ENCODE measurements around the gene SLC25A18. TPM values are rescaled to one million over a fixed set of nuclear protein-coding genes. Genes with fewer than 3 reads are reported as not detected.
A peak's percentile ranks its signal among the peaks of the same experiment; 100 is the strongest.

SLC25A18 gene
- total RNA-seq, 1 donor from 2014 or later: not detected

GRCh38 chr22:17578136-17578754 is 14.9 kb downstream of the SLC25A18 start:
- Mint-ChIP-seq H3K27me3 (ENCODE audit: insufficient read depth) (peaks cover 5% of the 10 kb centered on the region), H3K4me3 (no peak overlapping the region), H3K4me1 (ENCODE audit: low read depth) (no peaks in the 10 kb centered on the region), H3K36me3 (ENCODE audit: low read depth) (no peaks in the 10 kb centered on the region), H3K27ac (no peak overlapping the region), H3K9me3 (no peaks in the 10 kb centered on the region)
- no peak for DNase-seq (ENCODE audit: low spot score)
- intact Hi-C loops (cut with micrococcal nuclease): no loop called here

DNA sequence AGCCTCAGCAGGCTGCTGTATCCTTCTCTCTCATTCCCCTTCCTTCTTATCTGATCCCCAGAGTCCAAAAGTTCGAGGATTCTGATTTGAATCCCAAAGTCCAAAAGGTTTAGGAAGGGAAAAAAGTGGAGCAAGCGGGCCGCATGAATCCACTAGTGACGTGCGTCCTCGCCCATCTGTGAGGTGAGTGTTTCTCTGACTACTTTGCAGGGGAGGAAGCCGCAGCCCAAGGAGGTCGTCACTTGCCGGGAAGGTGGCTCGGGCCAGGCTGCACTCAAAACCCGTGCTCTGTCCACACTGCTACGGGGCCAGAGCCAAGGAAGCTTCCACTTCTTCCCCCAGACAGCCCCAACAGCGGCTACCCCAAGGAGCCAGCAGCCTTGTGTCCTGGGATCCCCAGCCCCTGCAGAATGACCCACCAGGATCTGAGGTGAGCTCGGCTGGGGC is 16.3 kb downstream of the SLC25A18 start:
- H3K27me3 Mint-ChIP-seq (ENCODE audit: insufficient read depth): peaks cover 5% of the 10 kb centered on the region
- no peaks in the 10 kb centered on the region for H3K9me3 Mint-ChIP-seq
- H3K27ac Mint-ChIP-seq: no peak overlapping the region
- H3K4me1 Mint-ChIP-seq (ENCODE audit: low read depth): no peaks in the 10 kb centered on the region
- no peaks in the 10 kb centered on the region for H3K36me3 Mint-ChIP-seq (ENCODE audit: low read depth)
- H3K4me3 Mint-ChIP-seq: no peak overlapping the region
- intact Hi-C loops (cut with micrococcal nuclease): no loop called here
- DNase-seq (ENCODE audit: low spot score): no peak

- H3K27me3 Mint-ChIP-seq (ENCODE audit: insufficient read depth): peaks cover 5% of the 10 kb centered on the region
- no peaks in the 10 kb centered on the region for H3K9me3 Mint-ChIP-seq
- no peak for DNase-seq (ENCODE audit: low spot score)
Observed at GRCh38 chr22:17580441-17581031, 17.2 kb downstream of the SLC25A18 start.

GRCh38 chr22:17581056-17581455 is 17.8 kb downstream of the SLC25A18 start:
- intact Hi-C loops (cut with micrococcal nuclease): no loop called here
- no peak for DNase-seq (ENCODE audit: low spot score)
- no peak overlapping the region for H3K27ac Mint-ChIP-seq
- no peaks in the 10 kb centered on the region for H3K4me1 Mint-ChIP-seq (ENCODE audit: low read depth)
- H3K4me3 Mint-ChIP-seq: no peak overlapping the region
- H3K36me3 Mint-ChIP-seq (ENCODE audit: low read depth): no peaks in the 10 kb centered on the region
- H3K27me3 Mint-ChIP-seq (ENCODE audit: insufficient read depth): peaks cover 5% of the 10 kb centered on the region
- no peaks in the 10 kb centered on the region for H3K9me3 Mint-ChIP-seq

More at GRCh38 chr22:17580441-17581031, 17.2 kb downstream of the SLC25A18 start:
- Mint-ChIP-seq H3K4me1 (ENCODE audit: low read depth) (no peaks in the 10 kb centered on the region), H3K27ac (no peak overlapping the region), H3K36me3 (ENCODE audit: low read depth) (no peaks in the 10 kb centered on the region), H3K4me3 (no peak overlapping the region)
- intact Hi-C loops (cut with micrococcal nuclease): no loop called here

GRCh38 chr22:17581631-17582030 is 18.3 kb downstream of the SLC25A18 start:
- intact Hi-C loops (cut with micrococcal nuclease): no loop called here
- peaks cover 5% of the 10 kb centered on the region for H3K27me3 Mint-ChIP-seq (ENCODE audit: insufficient read depth)
- H3K4me1 Mint-ChIP-seq (ENCODE audit: low read depth): no peaks in the 10 kb centered on the region
- no peak overlapping the region for H3K4me3 Mint-ChIP-seq
- no peak overlapping the region for H3K27ac Mint-ChIP-seq
- no peak for DNase-seq (ENCODE audit: low spot score)
- no peaks in the 10 kb centered on the region for H3K9me3 Mint-ChIP-seq
- H3K36me3 Mint-ChIP-seq (ENCODE audit: low read depth): no peaks in the 10 kb centered on the region

DNA sequence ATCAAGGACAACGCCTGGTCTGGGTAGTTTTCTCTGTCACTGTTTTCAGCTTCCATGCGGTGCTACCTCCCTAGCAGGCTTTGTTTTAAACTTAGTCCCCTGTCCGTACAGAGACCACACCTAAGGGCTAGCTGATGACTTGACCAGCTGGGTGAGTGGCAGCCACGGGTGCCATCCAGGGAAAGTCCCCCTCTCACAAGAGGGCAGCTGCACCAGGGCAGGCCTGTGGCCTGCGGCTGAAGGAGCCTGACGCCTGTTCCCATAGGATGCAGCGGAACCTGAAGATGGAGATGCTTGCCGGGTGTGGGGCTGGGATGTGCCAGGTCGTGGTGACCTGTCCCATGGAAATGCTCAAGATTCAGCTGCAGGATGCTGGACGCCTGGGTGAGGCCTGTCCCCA is 19.9 kb downstream of the SLC25A18 start:
- no peak overlapping the region for H3K27ac Mint-ChIP-seq
- H3K9me3 Mint-ChIP-seq: no peaks in the 10 kb centered on the region
- intact Hi-C loops (cut with micrococcal nuclease): no loop called here
- peaks cover 5% of the 10 kb centered on the region for H3K27me3 Mint-ChIP-seq (ENCODE audit: insufficient read depth)
- DNase-seq (ENCODE audit: low spot score): no peak
- H3K4me3 Mint-ChIP-seq: no peak overlapping the region
- no peaks in the 10 kb centered on the region for H3K36me3 Mint-ChIP-seq (ENCODE audit: low read depth)
- no peaks in the 10 kb centered on the region for H3K4me1 Mint-ChIP-seq (ENCODE audit: low read depth)

GRCh38 chr22:17586831-17587440 is 23.6 kb downstream of the SLC25A18 start:
- peaks cover 11% of the 10 kb centered on the region for H3K36me3 Mint-ChIP-seq (ENCODE audit: low read depth)
- H3K4me3 Mint-ChIP-seq: no peak overlapping the region
- DNase-seq (ENCODE audit: low spot score): no peak
- no peaks in the 10 kb centered on the region for H3K4me1 Mint-ChIP-seq (ENCODE audit: low read depth)
- H3K9me3 Mint-ChIP-seq: no peaks in the 10 kb centered on the region
- no peaks in the 10 kb centered on the region for H3K27me3 Mint-ChIP-seq (ENCODE audit: insufficient read depth)
- intact Hi-C loops (cut with micrococcal nuclease): no loop called here
- no peak overlapping the region for H3K27ac Mint-ChIP-seq

DNA sequence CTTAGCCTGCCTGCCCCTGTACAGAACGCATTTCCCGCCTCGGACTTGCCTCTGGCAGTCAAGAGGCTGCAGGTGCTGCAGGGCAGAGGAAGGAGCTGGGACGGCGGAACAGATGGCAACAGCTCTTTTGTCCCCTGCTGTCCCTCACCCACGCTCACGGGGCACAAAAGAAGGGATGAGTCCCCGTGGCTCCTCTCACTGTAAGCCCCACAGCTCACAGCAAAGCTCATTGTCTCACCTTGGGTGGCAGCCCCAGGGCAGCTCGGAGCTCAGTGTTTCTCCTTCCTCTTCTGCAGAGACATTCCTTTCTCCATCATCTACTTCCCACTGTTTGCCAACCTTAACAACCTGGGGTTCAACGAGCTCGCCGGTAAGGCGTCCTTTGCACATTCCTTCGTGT is 24.3 kb downstream of the SLC25A18 start:
- Mint-ChIP-seq H3K27me3 (ENCODE audit: insufficient read depth) (no peaks in the 10 kb centered on the region), H3K27ac (no peak overlapping the region), H3K4me3 (no peak overlapping the region), H3K9me3 (no peaks in the 10 kb centered on the region), H3K4me1 (ENCODE audit: low read depth) (no peaks in the 10 kb centered on the region), H3K36me3 (ENCODE audit: low read depth) (peaks cover 18% of the 10 kb centered on the region)
- no peak for DNase-seq (ENCODE audit: low spot score)
- intact Hi-C loops (cut with micrococcal nuclease): no loop called here

DNA sequence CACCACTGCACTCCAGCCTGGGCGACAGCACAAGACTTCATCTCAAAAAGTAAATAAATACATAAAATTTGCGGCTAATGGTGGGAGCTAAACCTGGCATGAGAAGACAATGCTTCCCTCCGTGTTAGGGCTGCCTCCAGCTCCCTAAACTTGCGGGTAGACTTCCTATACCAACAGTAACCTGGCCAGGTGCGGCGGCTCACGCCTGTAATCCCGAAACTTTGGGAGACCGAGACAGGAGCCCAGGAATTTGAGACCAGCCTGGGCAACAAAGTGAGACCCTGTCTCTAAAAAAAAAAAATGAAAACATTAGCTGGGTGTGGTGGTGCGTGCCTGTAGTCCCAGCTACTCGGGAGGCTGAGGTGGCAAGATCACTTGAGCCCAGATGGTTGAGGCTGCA is 25.3 kb downstream of the SLC25A18 start:
- Mint-ChIP-seq H3K9me3 (no peaks in the 10 kb centered on the region), H3K4me1 (ENCODE audit: low read depth) (no peaks in the 10 kb centered on the region), H3K36me3 (ENCODE audit: low read depth) (peaks cover 18% of the 10 kb centered on the region), H3K27ac (no peak overlapping the region), H3K27me3 (ENCODE audit: insufficient read depth) (no peaks in the 10 kb centered on the region), H3K4me3 (no peak overlapping the region)
- no peak for DNase-seq (ENCODE audit: low spot score)
- intact Hi-C loops (cut with micrococcal nuclease): no loop called here

- H3K36me3 Mint-ChIP-seq (ENCODE audit: low read depth): peaks cover 26% of the 10 kb centered on the region
- H3K9me3 Mint-ChIP-seq: no peaks in the 10 kb centered on the region
Observed at GRCh38 chr22:17589810-17590375, 26.6 kb downstream of the SLC25A18 start.

GRCh38 chr22:17590586-17590985 is 27.3 kb downstream of the SLC25A18 start:
- intact Hi-C loops (cut with micrococcal nuclease): no loop called here
- Mint-ChIP-seq H3K27me3 (ENCODE audit: insufficient read depth) (no peaks in the 10 kb centered on the region), H3K27ac (no peak overlapping the region), H3K4me1 (ENCODE audit: low read depth) (no peaks in the 10 kb centered on the region), H3K36me3 (ENCODE audit: low read depth) (peaks cover 29% of the 10 kb centered on the region), H3K9me3 (no peaks in the 10 kb centered on the region), H3K4me3 (no peak overlapping the region)
- DNase-seq (ENCODE audit: low spot score): no peak

More at GRCh38 chr22:17589810-17590375, 26.6 kb downstream of the SLC25A18 start:
- intact Hi-C loops (cut with micrococcal nuclease): no loop called here
- no peaks in the 10 kb centered on the region for H3K4me1 Mint-ChIP-seq (ENCODE audit: low read depth)
- peak overlapping the region; percentile 29 for H3K27ac Mint-ChIP-seq
- DNase-seq (ENCODE audit: low spot score): no peak
- H3K4me3 Mint-ChIP-seq: no peak overlapping the region
- no peaks in the 10 kb centered on the region for H3K27me3 Mint-ChIP-seq (ENCODE audit: insufficient read depth)

DNA sequence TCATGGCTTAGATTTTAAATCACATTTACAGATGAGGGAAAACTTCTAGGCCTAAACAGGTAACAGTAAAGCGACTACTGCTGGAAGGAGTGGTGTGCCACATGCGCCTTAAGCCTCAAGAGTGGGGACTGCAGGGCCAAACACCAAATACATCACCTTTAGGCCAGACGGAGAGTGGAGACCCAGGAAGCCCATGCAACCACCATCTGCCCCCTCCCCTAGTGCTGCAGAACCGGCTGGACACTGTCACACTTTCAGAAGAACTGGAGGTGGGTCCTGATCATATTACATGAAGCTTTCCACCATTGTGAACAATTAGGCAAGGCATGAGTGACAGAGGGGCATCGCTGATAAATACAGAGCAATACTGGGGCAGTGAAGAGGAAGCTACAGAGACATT is 28.9 kb downstream of the SLC25A18 start:
- Mint-ChIP-seq H3K27me3 (ENCODE audit: insufficient read depth) (no peaks in the 10 kb centered on the region), H3K36me3 (ENCODE audit: low read depth) (peaks cover 39% of the 10 kb centered on the region), H3K4me3 (no peak overlapping the region), H3K27ac (no peak overlapping the region), H3K4me1 (ENCODE audit: low read depth) (no peaks in the 10 kb centered on the region), H3K9me3 (no peaks in the 10 kb centered on the region)
- intact Hi-C loops (cut with micrococcal nuclease): no loop called here
- no peak for DNase-seq (ENCODE audit: low spot score)

GRCh38 chr22:17596226-17596625 is 32.9 kb downstream of the SLC25A18 start:
- Mint-ChIP-seq H3K27me3 (ENCODE audit: insufficient read depth) (no peaks in the 10 kb centered on the region), H3K27ac (no peak overlapping the region), H3K9me3 (no peaks in the 10 kb centered on the region), H3K4me1 (ENCODE audit: low read depth) (no peaks in the 10 kb centered on the region), H3K36me3 (ENCODE audit: low read depth) (peaks cover 50% of the 10 kb centered on the region), H3K4me3 (no peak overlapping the region)
- DNase-seq (ENCODE audit: low spot score): no peak
- intact Hi-C loops (cut with micrococcal nuclease): no loop called here
